Right lobe of liver (tissue), 4 donors: ENCODE results near the gene NPAS4.

Experiments used
- POLR2A ChIP-seq: fragments of 450-650 bp; IDR thresholded peaks from one replicate; pipeline ENCODE4 v1.6.1; 2017; ENCODE audit warnings: antibody characterized with exemption, mild to moderate bottlenecking
- TF ChIP-seq, protein P1 (sequence below), 4 donors: fragments of 200-600 bp in 3 of 4; fragments of 450-650 bp in 1 of 4; IDR thresholded peaks; one replicate each; pipeline versions ENCODE4 v1.5.1 to v1.8.0; 2016 to 2022; ENCODE audit warnings: antibody characterized with exemption in 4 of 4, mild to moderate bottlenecking in 2 of 4
- donor health status: DM: no; HTN: no; CAD: no.
- donor health status: DM: no; HTN: no; CAD: no.
- donor health status: DM: no; HTN: yes; CAD: no.

DNA sequence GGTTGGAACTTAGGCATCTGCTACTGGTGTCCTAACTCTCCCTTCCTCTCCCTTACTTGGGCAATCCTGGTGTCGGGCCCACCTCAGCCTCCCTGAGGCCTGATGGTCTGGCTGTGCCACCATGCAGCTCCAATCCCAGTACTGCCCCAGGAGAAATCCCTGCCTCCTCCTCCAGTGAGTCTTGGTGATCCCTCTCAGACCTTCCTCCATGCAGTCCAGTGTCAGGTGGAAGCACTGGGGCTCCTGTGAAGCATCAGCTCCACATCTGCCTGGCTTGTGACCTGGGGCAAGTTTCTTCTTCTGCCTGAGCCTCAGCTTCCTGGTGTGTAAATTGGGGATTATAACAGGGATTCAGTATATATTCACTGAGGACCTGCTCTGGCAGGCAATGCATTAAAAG is 44.1 kb downstream of the NPAS4 start:
- TF ChIP-seq, protein P1, sequence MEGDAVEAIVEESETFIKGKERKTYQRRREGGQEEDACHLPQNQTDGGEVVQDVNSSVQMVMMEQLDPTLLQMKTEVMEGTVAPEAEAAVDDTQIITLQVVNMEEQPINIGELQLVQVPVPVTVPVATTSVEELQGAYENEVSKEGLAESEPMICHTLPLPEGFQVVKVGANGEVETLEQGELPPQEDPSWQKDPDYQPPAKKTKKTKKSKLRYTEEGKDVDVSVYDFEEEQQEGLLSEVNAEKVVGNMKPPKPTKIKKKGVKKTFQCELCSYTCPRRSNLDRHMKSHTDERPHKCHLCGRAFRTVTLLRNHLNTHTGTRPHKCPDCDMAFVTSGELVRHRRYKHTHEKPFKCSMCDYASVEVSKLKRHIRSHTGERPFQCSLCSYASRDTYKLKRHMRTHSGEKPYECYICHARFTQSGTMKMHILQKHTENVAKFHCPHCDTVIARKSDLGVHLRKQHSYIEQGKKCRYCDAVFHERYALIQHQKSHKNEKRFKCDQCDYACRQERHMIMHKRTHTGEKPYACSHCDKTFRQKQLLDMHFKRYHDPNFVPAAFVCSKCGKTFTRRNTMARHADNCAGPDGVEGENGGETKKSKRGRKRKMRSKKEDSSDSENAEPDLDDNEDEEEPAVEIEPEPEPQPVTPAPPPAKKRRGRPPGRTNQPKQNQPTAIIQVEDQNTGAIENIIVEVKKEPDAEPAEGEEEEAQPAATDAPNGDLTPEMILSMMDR (IDR thresholded peaks at IDR 0.05): no peak
- TF ChIP-seq POLR2A: no peak
